Nephron progenitor cell (in vitro differentiated cells): ENCODE measurements around the gene SPOUT1.
"Not testable (repeated sequence)": the region's sequence is repeated elsewhere in the genome, so short reads cannot be mapped to it uniquely, and the experiment has no call there.

Experiments
- DNase-seq: peaks from one replicate; pipeline ENCODE4 v3.0.0; 2021
- H3K27ac Mint-ChIP-seq: 2 replicates; pipeline ENCODE4 v1.8.0; 2021; ENCODE audit warnings: mild to moderate bottlenecking, moderate library complexity, mixed read lengths
- H3K27me3 Mint-ChIP-seq: 2 replicates; pipeline ENCODE4 v1.8.0; 2021; ENCODE audit warnings: mild to moderate bottlenecking, low read depth, mixed read lengths; ENCODE audit not compliant: poor library complexity
- H3K36me3 Mint-ChIP-seq: 2 replicates; pipeline ENCODE4 v1.8.0; 2021; ENCODE audit warnings: low read depth, mixed read lengths
- H3K4me1 Mint-ChIP-seq: 2 replicates; pipeline ENCODE4 v1.8.0; 2021; ENCODE audit warnings: mixed read lengths
- H3K4me3 Mint-ChIP-seq: 2 replicates; pipeline ENCODE4 v1.8.0; 2021; ENCODE audit warnings: mild to moderate bottlenecking, moderate library complexity, mixed read lengths
- H3K9me3 Mint-ChIP-seq: 2 replicates; pipeline ENCODE4 v1.8.0; 2021; ENCODE audit warnings: mild to moderate bottlenecking, moderate library complexity, mixed read lengths
- TF ChIP-seq, protein P1 (sequence below): fragments of 200-600 bp; sonication (generic); IDR thresholded peaks from 2 replicates; pipeline ENCODE4 v1.5.0; 2021; ENCODE audit warnings: antibody characterized with exemption

Gene SPOUT1

DNA sequence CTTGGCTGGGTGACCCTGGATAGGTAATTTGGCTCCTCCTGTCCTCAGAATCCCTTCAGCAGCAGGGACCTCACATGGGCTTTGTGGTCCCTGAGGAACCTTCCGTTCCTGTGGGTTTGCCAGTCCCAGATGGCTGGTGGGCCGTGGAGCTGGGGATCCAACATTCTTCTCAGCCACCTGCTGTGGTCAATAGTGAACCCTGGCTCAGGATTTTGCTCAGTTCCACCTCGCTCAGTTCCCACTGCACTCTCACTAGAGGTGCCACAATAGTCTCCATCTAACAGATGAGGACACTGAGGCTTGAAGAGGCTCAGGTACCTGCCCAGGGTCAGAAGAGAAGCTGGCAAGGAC, 17.1 kb upstream of the SPOUT1 start:
- Mint-ChIP-seq H3K4me3 (no peak overlapping the region), H3K27me3 (peaks cover 3% of the 10 kb centered on the region), H3K9me3 (peaks cover 35% of the 10 kb centered on the region), H3K4me1 (peaks cover 14% of the 10 kb centered on the region), H3K36me3 (peaks cover 41% of the 10 kb centered on the region), H3K27ac (no peak overlapping the region)
- TF ChIP-seq, protein P1, sequence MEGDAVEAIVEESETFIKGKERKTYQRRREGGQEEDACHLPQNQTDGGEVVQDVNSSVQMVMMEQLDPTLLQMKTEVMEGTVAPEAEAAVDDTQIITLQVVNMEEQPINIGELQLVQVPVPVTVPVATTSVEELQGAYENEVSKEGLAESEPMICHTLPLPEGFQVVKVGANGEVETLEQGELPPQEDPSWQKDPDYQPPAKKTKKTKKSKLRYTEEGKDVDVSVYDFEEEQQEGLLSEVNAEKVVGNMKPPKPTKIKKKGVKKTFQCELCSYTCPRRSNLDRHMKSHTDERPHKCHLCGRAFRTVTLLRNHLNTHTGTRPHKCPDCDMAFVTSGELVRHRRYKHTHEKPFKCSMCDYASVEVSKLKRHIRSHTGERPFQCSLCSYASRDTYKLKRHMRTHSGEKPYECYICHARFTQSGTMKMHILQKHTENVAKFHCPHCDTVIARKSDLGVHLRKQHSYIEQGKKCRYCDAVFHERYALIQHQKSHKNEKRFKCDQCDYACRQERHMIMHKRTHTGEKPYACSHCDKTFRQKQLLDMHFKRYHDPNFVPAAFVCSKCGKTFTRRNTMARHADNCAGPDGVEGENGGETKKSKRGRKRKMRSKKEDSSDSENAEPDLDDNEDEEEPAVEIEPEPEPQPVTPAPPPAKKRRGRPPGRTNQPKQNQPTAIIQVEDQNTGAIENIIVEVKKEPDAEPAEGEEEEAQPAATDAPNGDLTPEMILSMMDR: no peak
- no peak for DNase-seq

GRCh38 chr9:128845186-128845931, 15.8 kb upstream of the SPOUT1 start:
- Mint-ChIP-seq H3K27me3 (peaks cover 3% of the 10 kb centered on the region), H3K27ac (peak overlapping the region; percentile 75), H3K36me3 (peaks cover 34% of the 10 kb centered on the region), H3K4me3 (no peak overlapping the region), H3K4me1 (peaks cover 14% of the 10 kb centered on the region), H3K9me3 (peaks cover 22% of the 10 kb centered on the region)
- TF ChIP-seq, protein P1: no peak
- DNase-seq: no peak

DNA sequence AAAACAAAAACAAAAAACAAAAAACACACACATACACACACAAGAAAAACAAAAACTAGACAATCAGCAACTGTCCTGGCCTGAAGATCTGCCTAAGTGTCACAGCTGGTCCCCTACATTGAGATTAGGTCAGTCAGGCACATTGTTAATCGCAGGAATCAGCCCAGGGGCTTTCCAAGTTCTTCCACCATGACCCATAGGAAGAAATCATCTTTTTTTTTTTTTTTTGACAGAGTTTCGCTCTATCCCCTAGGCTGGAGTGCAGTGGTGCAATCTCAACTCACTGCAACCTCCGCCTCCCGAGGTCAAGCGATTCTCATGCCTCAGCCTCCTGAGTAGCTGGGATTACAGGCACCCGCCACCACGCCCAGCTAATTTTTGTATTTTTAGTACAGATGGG, 13.6 kb upstream of the SPOUT1 start:
- not testable (repeated sequence) for H3K27me3 Mint-ChIP-seq, H3K9me3 Mint-ChIP-seq, DNase-seq, H3K4me3 Mint-ChIP-seq
- Mint-ChIP-seq H3K27ac (peak overlapping the region; percentile 80), H3K4me1 (peaks cover 21% of the 10 kb centered on the region), H3K36me3 (peaks cover 34% of the 10 kb centered on the region)

DNA sequence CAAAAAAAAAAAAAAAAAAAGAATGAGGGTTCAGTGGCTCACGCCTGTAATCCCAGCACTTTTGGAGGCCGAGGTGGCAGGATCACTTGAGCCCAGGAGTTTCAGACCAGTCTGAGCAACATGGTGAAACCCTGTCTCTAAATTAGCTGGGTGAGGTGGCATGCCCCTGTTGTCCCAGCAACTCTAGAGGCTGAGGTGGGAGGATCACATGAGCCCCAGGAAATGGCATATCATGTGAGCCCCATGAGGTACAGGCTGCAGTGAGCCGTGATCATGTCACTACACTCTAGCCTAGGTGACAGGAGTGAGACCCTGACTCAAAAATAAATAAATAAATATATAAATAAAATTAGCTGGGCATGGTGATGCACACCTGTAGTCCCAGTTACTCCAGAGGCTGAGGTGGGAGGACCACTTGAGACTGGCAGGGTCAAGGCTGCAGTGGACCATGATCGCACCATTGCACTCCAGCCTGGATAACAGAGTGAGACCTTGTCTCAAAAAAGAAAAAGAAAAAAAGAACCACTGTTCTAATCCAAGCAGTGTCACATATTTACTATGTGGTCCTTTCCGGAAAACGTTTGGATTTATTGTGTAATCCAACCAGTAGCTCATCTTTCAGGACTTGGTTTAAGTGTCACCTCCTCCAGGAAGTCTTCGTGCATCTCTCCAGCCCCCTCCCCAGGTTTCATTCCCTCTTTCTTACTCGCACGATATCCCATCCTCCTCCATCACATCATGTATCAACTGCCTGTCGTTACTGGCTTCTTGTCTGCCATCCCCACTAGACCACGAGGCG, 12.3 kb upstream of the SPOUT1 start:
- TF ChIP-seq, protein P1: no peak
- H3K27ac Mint-ChIP-seq: peak overlapping the region; percentile 78
- no peak for DNase-seq
- H3K4me1 Mint-ChIP-seq: peaks cover 26% of the 10 kb centered on the region
- H3K27me3 Mint-ChIP-seq: peaks cover 5% of the 10 kb centered on the region
- H3K36me3 Mint-ChIP-seq: peaks cover 31% of the 10 kb centered on the region
- no peaks in the 10 kb centered on the region for H3K9me3 Mint-ChIP-seq
- H3K4me3 Mint-ChIP-seq: no peak overlapping the region

DNA sequence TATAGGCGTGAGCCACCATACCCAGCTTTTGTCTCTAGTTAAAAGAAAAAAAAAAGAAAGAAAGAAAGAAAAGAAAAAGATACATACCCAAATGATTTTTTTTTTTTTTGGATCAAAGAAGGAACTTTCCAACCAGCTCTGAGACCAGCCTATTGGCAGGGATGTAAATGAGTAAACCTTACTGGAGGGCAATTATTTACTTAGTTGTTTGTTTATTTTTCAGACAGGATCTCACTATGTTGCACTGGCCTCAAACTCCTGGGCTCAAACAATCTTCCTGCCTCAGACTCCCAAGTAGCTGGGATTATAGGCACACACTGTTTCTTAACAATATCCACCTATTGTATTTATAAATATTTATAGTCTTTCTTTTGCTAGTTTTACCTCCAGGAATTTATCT, 10.9 kb upstream of the SPOUT1 start:
- Mint-ChIP-seq H3K27me3 (peaks cover 5% of the 10 kb centered on the region), H3K27ac (no peak overlapping the region), H3K4me1 (peaks cover 23% of the 10 kb centered on the region), H3K9me3 (no peaks in the 10 kb centered on the region), H3K4me3 (no peak overlapping the region), H3K36me3 (peaks cover 31% of the 10 kb centered on the region)
- TF ChIP-seq, protein P1: no peak
- DNase-seq: no peak

- no peak for DNase-seq
- Mint-ChIP-seq H3K27ac (peak overlapping the region; percentile 81), H3K36me3 (peaks cover 30% of the 10 kb centered on the region), H3K4me3 (no peak overlapping the region), H3K9me3 (no peaks in the 10 kb centered on the region), H3K4me1 (peaks cover 17% of the 10 kb centered on the region), H3K27me3 (peaks cover 2% of the 10 kb centered on the region)
- TF ChIP-seq, protein P1: no peak
Observed at GRCh38 chr9:128838338-128838737, 8.7 kb upstream of the SPOUT1 start.
